B cell (primary cell): ENCODE data around the gene SLC1A4. TPM values are rescaled to one million over a fixed set of nuclear protein-coding genes. Genes with fewer than 3 reads are reported as not detected.

Experiments
- ATAC-seq: fragments of 200-7000 bp; cut with Tn5 transposase; one replicate; pipeline ENCODE4 v1.10.0; 2021; ENCODE audit warnings: low read depth, mild to moderate bottlenecking, moderate number of reproducible peaks, moderate library complexity
- CTCF ChIA-PET: fragments of 350-600 bp; sonication (Branson Sonifier 250); formaldehyde crosslinking; loops from one replicate; lab custom pipeline; 2021; ENCODE audit warnings: antibody characterized with exemption, inconsistent platforms; lab: Charles Lee
- POLR2A ChIA-PET: fragments of 350-600 bp; sonication (Branson Sonifier 250); formaldehyde crosslinking; loops from one replicate; lab custom pipeline; 2021; ENCODE audit warnings: antibody characterized with exemption; lab: Charles Lee
- DNase-seq: peaks from one replicate; pipeline ENCODE4 v3.0.0; 2013
- H2AFZ ChIP-seq: 2 replicates; pipeline ENCODE4 v1.6.1; 2012; ENCODE audit warnings: mild to moderate bottlenecking, low read depth, low read length; ENCODE audit not compliant: insufficient read depth, poor library complexity, severe bottlenecking
- H3K27ac ChIP-seq, 2 donors: 1 replicate in 1 of 2; 2 replicates in 1 of 2; pipeline ENCODE4 v1.5.1; 2012 to 2013; ENCODE audit warnings: low read length in 2 of 2, mild to moderate bottlenecking in 2 of 2, moderate library complexity in 1 of 2
- H3K27me3 ChIP-seq, 4 experiments: fragments of 200-600 bp in 1 of 4; sonication (generic) in 1 of 4; replicated peaks in 1 of 4; 1 replicate in 2 of 4; 2 replicates in 2 of 4; pipeline versions ENCODE4 v1.6.1 to v1.7.0; 2013 to 2016; ENCODE audit warnings: low read length in 3 of 4, mild to moderate bottlenecking in 2 of 4, mixed read lengths in 1 of 4, moderate library complexity in 1 of 4; ENCODE audit not compliant: insufficient read depth in 4 of 4, control insufficient read depth in 3 of 4; ENCODE audit errors: control extremely low read depth in 1 of 4
- H3K36me3 ChIP-seq, 2 experiments: replicated peaks in 1 of 2; 1 replicate in 1 of 2; 2 replicates in 1 of 2; pipeline versions ENCODE4 v1.6.1 to v1.7.1; 2013; ENCODE audit warnings: low read length in 1 of 2; ENCODE audit not compliant: insufficient read depth in 2 of 2, control insufficient read depth in 1 of 2; ENCODE audit errors: control extremely low read depth in 1 of 2, extremely low read depth in 1 of 2
- H3K4me1 ChIP-seq, 2 donors: fragments of 200-600 bp in 1 of 2; sonication (generic) in 1 of 2; 1 replicate in 1 of 2; 2 replicates in 1 of 2; pipeline versions ENCODE4 v1.5.1 to v1.6.1; 2013 to 2017; ENCODE audit warnings: low read length in 2 of 2; ENCODE audit not compliant: control insufficient read depth in 2 of 2, insufficient read depth in 2 of 2
- H3K4me2 ChIP-seq: replicated peaks from 2 replicates; pipeline ENCODE3; 2012; ENCODE audit warnings: mild to moderate bottlenecking, low read depth, low read length; ENCODE audit not compliant: poor library complexity, severe bottlenecking
- H3K4me3 ChIP-seq, 5 experiments: fragments of 200-600 bp in 1 of 5; sonication (generic) in 1 of 5; 1 replicate in 3 of 5; 2 replicates in 2 of 5; pipeline versions ENCODE4 v1.5.1 to v1.7.0; 2011 to 2016; ENCODE audit warnings: low read length in 4 of 5, mild to moderate bottlenecking in 4 of 5, low read depth in 2 of 5, control low read depth in 1 of 5, moderate library complexity in 1 of 5; ENCODE audit not compliant: insufficient read depth in 1 of 5; ENCODE audit errors: control extremely low read depth in 1 of 5, extremely low read depth in 1 of 5
- H3K79me2 ChIP-seq: fragments of 200-600 bp; sonication (generic); one replicate; pipeline ENCODE4 v1.6.0; 2016; ENCODE audit warnings: low read length; ENCODE audit not compliant: control insufficient read depth, insufficient read depth
- H3K9ac ChIP-seq: fragments of 200-600 bp; sonication (generic); 2 replicates; pipeline ENCODE4 v1.6.1; 2017; ENCODE audit warnings: mild to moderate bottlenecking, low read length, moderate library complexity
- H3K9me3 ChIP-seq, 3 donors: one replicate each; pipeline versions ENCODE4 v1.6.1 to v1.7.1; 2013; ENCODE audit warnings: low read length in 2 of 3; ENCODE audit not compliant: control insufficient read depth in 2 of 3, insufficient read depth in 1 of 3; ENCODE audit errors: control extremely low read depth in 1 of 3
- H4K20me1 ChIP-seq: 2 replicates; pipeline ENCODE4 v1.6.0; 2012; ENCODE audit warnings: mild to moderate bottlenecking, low read length; ENCODE audit not compliant: insufficient read depth, control insufficient read depth, poor library complexity, severe bottlenecking
- H3K27ac Mint-ChIP-seq: one replicate; pipeline ENCODE4 v1.8.0; 2021; ENCODE audit warnings: mixed read lengths
- H3K27me3 Mint-ChIP-seq: one replicate; pipeline ENCODE4 v1.8.0; 2021; ENCODE audit warnings: mixed read lengths
- H3K4me1 Mint-ChIP-seq: one replicate; pipeline ENCODE4 v1.8.0; 2021; ENCODE audit warnings: mixed read lengths
- H3K4me3 Mint-ChIP-seq: one replicate; pipeline ENCODE4 v1.8.0; 2021; ENCODE audit warnings: mixed read lengths
- H3K9me3 Mint-ChIP-seq: one replicate; pipeline ENCODE4 v1.8.0; 2022; ENCODE audit warnings: mixed read lengths; ENCODE audit not compliant: insufficient read depth
- EZH2 ChIP-seq: IDR thresholded peaks from 2 replicates; pipeline ENCODE4 v1.6.1; 2012; ENCODE audit warnings: borderline replicate concordance, low read depth, mild to moderate bottlenecking, moderate library complexity, low read length; ENCODE audit not compliant: insufficient read depth, poor library complexity, severe bottlenecking
- WGBS: methylation state at CpG from one replicate; pipeline ENCODE4 v1.1.5; 2013; ENCODE audit warnings: missing lambda C conversion rate; ENCODE audit not compliant: insufficient coverage; 5-methylcytosine and 5-hydroxymethylcytosine counted together
- intact Hi-C: fragments of 100-400 bp; cut with micrococcal nuclease; formaldehyde crosslinking; loops from one replicate; pipeline ENCODE4 v1.10.0; 2022
- polyA plus RNA-seq: library from polyadenylated mRNA; depleted of rRNA; stranded (reverse); fragments of >200 nt; gene quantifications from 2 replicates; pipeline ENCODE4 v1.2.3, GENCODE V29; 2012
- total RNA-seq, 2 donors: library from RNA; stranded (reverse); fragments of 120-200 nt in 1 of 2; gene quantifications; 1 replicate in 1 of 2; 2 replicates in 1 of 2; pipeline versions ENCODE4 v1.2.3 to v1.2.4, GENCODE V29; 2013 to 2022
- TF ChIP-seq, protein P1 (sequence below): fragments of 200-600 bp; IDR thresholded peaks from one replicate; pipeline ENCODE4 v1.8.0; 2022; ENCODE audit warnings: antibody characterized with exemption, mild to moderate bottlenecking

SLC1A4 gene
- total and polyA plus RNA-seq, 2 donors (not counting 1 experiment from before 2014, with no cell fraction given), result 1.7 to 15.7 TPM

DNA sequence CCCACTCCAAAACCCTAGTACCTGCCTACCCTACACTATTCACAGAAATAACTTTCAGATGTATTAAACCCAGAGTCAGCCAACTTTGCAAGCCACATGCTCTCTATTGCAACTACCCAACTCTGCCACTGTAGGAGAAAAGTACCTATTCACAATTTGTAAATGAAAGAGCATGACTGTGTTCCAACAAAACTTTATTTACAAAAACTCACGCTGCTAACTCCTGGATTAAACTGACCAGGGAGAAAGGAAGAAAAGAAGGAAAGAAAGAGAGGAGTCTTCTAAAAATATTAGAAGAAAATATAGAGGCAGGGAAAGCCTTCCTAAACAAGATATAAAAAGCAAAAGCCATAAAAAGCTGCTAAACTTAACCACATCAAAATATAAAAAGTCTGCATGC is 24.6 kb downstream of the SLC1A4 start:
- no peaks in the 10 kb centered on the region for H3K27me3 ChIP-seq
- no peaks in the 10 kb centered on the region for H3K9me3 ChIP-seq
- no CpG with 5 or more reads among the region's 1 CpG for WGBS
- ChIA-PET CTCF (interaction anchor here (5.3 kb wide), 1 partner anchor 97 kb away, joined by 54 read pairs; no protein-coding TSS in a partner anchor), POLR2A (no interaction called here)
- H3K4me3 ChIP-seq, result no peak overlapping the region
- peaks cover 0 to 9% of the 10 kb centered on the region in 2 experiments for H3K36me3 ChIP-seq
- no peak overlapping the region for H3K27ac ChIP-seq
- DNase-seq, result no peak
- Mint-ChIP-seq H3K27ac (peak overlapping the region; percentile 10), H3K27me3 (no peaks in the 10 kb centered on the region), H3K4me3 (no peak overlapping the region), H3K9me3 (no peaks in the 10 kb centered on the region), H3K4me1 (peaks cover 43% of the 10 kb centered on the region)
- no peak for TF ChIP-seq EZH2
- TF ChIP-seq, protein P1, sequence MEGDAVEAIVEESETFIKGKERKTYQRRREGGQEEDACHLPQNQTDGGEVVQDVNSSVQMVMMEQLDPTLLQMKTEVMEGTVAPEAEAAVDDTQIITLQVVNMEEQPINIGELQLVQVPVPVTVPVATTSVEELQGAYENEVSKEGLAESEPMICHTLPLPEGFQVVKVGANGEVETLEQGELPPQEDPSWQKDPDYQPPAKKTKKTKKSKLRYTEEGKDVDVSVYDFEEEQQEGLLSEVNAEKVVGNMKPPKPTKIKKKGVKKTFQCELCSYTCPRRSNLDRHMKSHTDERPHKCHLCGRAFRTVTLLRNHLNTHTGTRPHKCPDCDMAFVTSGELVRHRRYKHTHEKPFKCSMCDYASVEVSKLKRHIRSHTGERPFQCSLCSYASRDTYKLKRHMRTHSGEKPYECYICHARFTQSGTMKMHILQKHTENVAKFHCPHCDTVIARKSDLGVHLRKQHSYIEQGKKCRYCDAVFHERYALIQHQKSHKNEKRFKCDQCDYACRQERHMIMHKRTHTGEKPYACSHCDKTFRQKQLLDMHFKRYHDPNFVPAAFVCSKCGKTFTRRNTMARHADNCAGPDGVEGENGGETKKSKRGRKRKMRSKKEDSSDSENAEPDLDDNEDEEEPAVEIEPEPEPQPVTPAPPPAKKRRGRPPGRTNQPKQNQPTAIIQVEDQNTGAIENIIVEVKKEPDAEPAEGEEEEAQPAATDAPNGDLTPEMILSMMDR, result no peak
- H3K79me2 ChIP-seq, result peaks cover 5% of the 10 kb centered on the region
- intact Hi-C loops, result no loop called here
- H2AFZ ChIP-seq, result no peak overlapping the region
- peaks cover 29 to 35% of the 10 kb centered on the region in 2 donors for H3K4me1 ChIP-seq
- no peak overlapping the region for H3K4me2 ChIP-seq
- no peak for ATAC-seq
- no peaks in the 10 kb centered on the region for H4K20me1 ChIP-seq
- no peak overlapping the region for H3K9ac ChIP-seq

DNA sequence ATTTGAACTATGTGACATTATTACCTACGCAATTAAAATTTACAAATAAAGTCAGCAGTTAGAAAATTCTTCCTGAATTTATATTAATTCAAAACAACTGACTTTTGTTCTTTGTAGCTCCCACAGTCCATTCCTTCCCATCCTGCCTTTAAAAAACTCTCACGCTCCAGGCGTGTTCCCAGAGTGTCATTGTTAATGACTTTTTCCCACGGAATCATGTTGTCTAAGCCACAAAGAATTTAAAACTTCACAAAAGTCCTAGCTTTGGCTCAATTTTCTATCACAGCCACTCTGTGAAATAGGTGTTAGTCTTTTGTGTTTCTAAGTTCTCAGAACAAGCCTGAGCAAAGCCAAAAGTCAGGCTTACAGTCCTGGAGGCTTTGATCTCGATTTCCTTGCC is 26.5 kb downstream of the SLC1A4 start:
- WGBS, result 100% methylated on average over 1 of the region's 5 CpGs
- ATAC-seq, result no peak
- no peak overlapping the region for H3K27ac Mint-ChIP-seq

More for the DNA sequence above, 26.5 kb downstream of the SLC1A4 start:
- Histone ChIP-seq H3K4me2 (no peak overlapping the region), H3K4me1 (peaks cover 29 to 35% of the 10 kb centered on the region in 2 donors), H3K36me3 (peaks cover 0 to 10% of the 10 kb centered on the region in 2 experiments), H3K79me2 (peaks cover 5% of the 10 kb centered on the region), H3K9ac (no peak overlapping the region), H3K9me3 (no peaks in the 10 kb centered on the region), H3K4me3 (no peak overlapping the region), H3K27ac (no peak overlapping the region), H3K27me3 (no peaks in the 10 kb centered on the region), H2AFZ (no peak overlapping the region), H4K20me1 (no peaks in the 10 kb centered on the region)
- Mint-ChIP-seq H3K9me3 (no peaks in the 10 kb centered on the region), H3K27me3 (no peaks in the 10 kb centered on the region), H3K4me3 (no peak overlapping the region), H3K4me1 (peaks cover 48% of the 10 kb centered on the region)
- no peak for DNase-seq
- CTCF ChIA-PET, result interaction anchor here (0.7 to 9.0 kb wide), 3 partner anchors 17 to 99 kb away, joined by 3 to 115 read pairs (median 54); no protein-coding TSS in a partner anchor
- intact Hi-C loops, result no loop called here
- no peak for TF ChIP-seq EZH2
- TF ChIP-seq, protein P1, result no peak
- POLR2A ChIA-PET, result no interaction called here
